ENCODE data around the gene LMNTD2.

DNA sequence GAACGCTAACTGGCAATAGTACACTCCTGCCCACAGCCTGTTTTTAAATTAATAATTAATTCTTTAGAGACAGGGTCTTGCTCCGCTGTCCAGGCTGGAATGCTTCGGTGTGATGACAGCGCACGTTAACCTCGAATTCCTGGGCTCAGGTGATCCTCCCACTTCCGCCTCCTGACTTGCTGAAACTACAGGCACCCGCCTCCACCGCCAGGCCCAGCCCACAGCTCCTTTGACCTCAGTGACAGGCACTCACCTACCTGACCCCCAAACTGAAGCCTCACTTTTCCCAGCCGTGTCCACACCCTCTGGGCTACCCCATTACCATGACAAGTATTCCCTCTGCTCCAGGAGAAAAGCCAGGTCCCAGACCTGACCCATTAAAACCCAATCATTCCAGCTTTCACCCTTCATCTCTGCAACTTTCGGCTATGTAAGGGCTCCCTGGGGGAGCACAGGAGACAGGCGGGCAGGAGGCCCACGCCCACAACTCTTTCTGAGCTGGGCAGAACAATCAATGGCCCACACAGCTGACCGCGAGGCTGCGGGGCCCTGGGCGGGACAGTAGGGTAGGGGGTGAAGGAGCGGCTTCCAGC lies 730 bp downstream of the LMNTD2 start:
- TF ChIP-seq RAD21 (conservative IDR thresholded peaks at IDR 0.05) (no peak), TAF1 (IDR thresholded peaks at IDR 0.05; ENCODE audit: low read depth) (no peak)
- TF ChIP-seq, protein P1, sequence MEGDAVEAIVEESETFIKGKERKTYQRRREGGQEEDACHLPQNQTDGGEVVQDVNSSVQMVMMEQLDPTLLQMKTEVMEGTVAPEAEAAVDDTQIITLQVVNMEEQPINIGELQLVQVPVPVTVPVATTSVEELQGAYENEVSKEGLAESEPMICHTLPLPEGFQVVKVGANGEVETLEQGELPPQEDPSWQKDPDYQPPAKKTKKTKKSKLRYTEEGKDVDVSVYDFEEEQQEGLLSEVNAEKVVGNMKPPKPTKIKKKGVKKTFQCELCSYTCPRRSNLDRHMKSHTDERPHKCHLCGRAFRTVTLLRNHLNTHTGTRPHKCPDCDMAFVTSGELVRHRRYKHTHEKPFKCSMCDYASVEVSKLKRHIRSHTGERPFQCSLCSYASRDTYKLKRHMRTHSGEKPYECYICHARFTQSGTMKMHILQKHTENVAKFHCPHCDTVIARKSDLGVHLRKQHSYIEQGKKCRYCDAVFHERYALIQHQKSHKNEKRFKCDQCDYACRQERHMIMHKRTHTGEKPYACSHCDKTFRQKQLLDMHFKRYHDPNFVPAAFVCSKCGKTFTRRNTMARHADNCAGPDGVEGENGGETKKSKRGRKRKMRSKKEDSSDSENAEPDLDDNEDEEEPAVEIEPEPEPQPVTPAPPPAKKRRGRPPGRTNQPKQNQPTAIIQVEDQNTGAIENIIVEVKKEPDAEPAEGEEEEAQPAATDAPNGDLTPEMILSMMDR (IDR thresholded peaks at IDR 0.05; ENCODE audit: poor library complexity, severe bottlenecking): no peak
